ENCODE data around the gene ASB1. TPM values are rescaled to one million over a fixed set of nuclear protein-coding genes. Genes with fewer than 3 reads are reported as not detected.

ASB1 gene, protein sequence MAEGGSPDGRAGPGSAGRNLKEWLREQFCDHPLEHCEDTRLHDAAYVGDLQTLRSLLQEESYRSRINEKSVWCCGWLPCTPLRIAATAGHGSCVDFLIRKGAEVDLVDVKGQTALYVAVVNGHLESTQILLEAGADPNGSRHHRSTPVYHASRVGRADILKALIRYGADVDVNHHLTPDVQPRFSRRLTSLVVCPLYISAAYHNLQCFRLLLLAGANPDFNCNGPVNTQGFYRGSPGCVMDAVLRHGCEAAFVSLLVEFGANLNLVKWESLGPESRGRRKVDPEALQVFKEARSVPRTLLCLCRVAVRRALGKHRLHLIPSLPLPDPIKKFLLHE
- 41.6 to 57.9 TPM (median 54.6 TPM) in 5 replicates for total RNA-seq (2022; extraction: Qiagen RNA extraction)

DNA sequence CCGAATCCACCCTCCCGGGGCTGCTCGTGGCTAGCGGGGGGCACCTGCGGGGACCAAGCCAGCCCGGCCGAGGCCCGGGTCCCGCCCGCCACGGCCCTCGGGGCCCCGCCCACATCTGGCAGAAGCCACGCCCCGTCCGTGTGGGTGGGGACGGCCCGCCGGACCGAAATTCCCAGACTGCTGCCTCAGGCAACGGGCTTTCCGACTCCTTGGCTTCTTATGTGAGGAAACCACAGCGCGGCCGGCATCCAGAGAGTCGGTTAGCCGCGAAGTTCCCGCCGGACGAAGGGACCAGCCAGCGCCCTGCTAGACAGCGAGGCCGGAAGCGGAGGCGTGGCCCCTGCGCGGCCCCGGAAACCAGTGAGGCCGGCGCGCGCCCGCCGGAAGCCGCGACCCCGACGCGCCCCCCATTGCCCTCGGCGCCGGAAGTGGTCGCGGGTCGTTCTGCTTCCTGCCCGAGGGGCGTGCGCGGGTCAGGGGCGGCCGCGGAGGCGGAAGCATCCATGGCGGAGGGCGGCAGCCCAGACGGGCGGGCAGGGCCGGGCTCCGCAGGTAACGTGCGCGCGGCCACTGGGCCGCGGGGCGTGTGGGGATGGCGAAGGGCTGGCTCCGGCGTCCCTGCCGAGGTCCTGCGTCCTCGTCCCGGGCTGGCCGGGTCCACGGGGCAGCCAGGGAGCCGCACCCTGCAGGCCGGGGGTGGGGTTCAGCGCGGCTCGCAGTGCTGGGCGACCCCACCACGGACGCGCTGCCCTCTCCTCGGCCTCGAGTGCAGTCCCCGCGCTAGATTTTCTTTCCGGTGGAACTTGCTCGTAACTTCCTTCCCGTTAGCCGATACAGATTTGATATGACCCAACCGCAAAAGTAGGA, at the start of gene ASB1:
ASB1 (plus strand) TSS at position 360 of the 867 bp plus-strand sequence; CDS start at position 504, 144 bp downstream.

Other genes starting within 250 kb of the ASB1 start
- 37.9 to 43.8 TPM (median 39.6 TPM) in 5 replicates for gene ILKAP, start 223.2 kb upstream of the ASB1 start, total RNA-seq (2022; extraction: Qiagen RNA extraction)
- gene HES6, start 186.9 kb upstream of the ASB1 start, total RNA-seq (2022; extraction: Qiagen RNA extraction): 7.9 to 14.6 TPM (median 13.4 TPM) in 5 replicates
- gene PER2, start 138.3 kb upstream of the ASB1 start, total RNA-seq (2022; extraction: Qiagen RNA extraction): 5.7 to 7.5 TPM (median 6.4 TPM) in 5 replicates
- 11.4 to 16.5 TPM (median 12.9 TPM) in 5 replicates for gene TRAF3IP1, start 106.4 kb upstream of the ASB1 start, total RNA-seq (2022; extraction: Qiagen RNA extraction)